ENCODE results near the gene CCDC141.
"Not testable (repeated sequence)": the region's sequence is repeated elsewhere in the genome, so short reads cannot be mapped to it uniquely, and the experiment has no call there.

The CCDC141 gene

GRCh38 chr2:179037807-179038206 lies 12.1 kb downstream of the CCDC141 start:
- DNase-seq: no peak

GRCh38 chr2:179036353-179036905 lies 13.5 kb downstream of the CCDC141 start:
- DNase-seq: no peak

GRCh38 chr2:179031731-179032408 lies 18.1 kb downstream of the CCDC141 start:
- no peak for DNase-seq

GRCh38 chr2:179024445-179024844 lies 25.5 kb downstream of the CCDC141 start:
- no peak for DNase-seq

GRCh38 chr2:179022685-179023084 lies 27.3 kb downstream of the CCDC141 start:
- no peak for DNase-seq

- DNase-seq: no peak
Measured at GRCh38 chr2:179021258-179021657, 28.7 kb downstream of the CCDC141 start.

- no peak for DNase-seq
Measured at GRCh38 chr2:179020156-179020750, 29.7 kb downstream of the CCDC141 start.

GRCh38 chr2:179019260-179019659 lies 30.7 kb downstream of the CCDC141 start:
- no peak for DNase-seq

GRCh38 chr2:179017773-179018357 lies 32.1 kb downstream of the CCDC141 start:
- DNase-seq: no peak

GRCh38 chr2:179014189-179014588 lies 35.7 kb downstream of the CCDC141 start:
- DNase-seq: not testable (repeated sequence)

- DNase-seq: no peak
Measured at GRCh38 chr2:179005976-179006375, 44.0 kb downstream of the CCDC141 start.

- no peak for DNase-seq
Measured at GRCh38 chr2:178999476-178999875, 50.5 kb downstream of the CCDC141 start.

GRCh38 chr2:178998539-178998938 lies 51.4 kb downstream of the CCDC141 start:
- no peak for DNase-seq

GRCh38 chr2:178997477-178997876 lies 52.5 kb downstream of the CCDC141 start:
- no peak for DNase-seq

- no peak for DNase-seq
Measured at GRCh38 chr2:178997067-178997466, 52.9 kb downstream of the CCDC141 start.

GRCh38 chr2:178994264-178994663 lies 55.7 kb downstream of the CCDC141 start:
- no peak for DNase-seq

GRCh38 chr2:178993788-178994187 lies 56.1 kb downstream of the CCDC141 start:
- no peak for DNase-seq

GRCh38 chr2:178992719-178993118 lies 57.2 kb downstream of the CCDC141 start:
- DNase-seq: not testable (repeated sequence)

- no peak for DNase-seq
Measured at GRCh38 chr2:178990533-178991241, 59.2 kb downstream of the CCDC141 start.

GRCh38 chr2:178989424-178989823 lies 60.5 kb downstream of the CCDC141 start:
- not testable (repeated sequence) for DNase-seq

- not testable (repeated sequence) for DNase-seq
Measured at GRCh38 chr2:178982652-178983051, 67.3 kb downstream of the CCDC141 start.

- no peak for DNase-seq
Measured at GRCh38 chr2:178980815-178981214, 69.1 kb downstream of the CCDC141 start.

GRCh38 chr2:178978667-178979066 lies 71.3 kb downstream of the CCDC141 start:
- no peak for DNase-seq

Measured in activated gamma-delta T cell (primary cell).